Tibial artery (tissue), 4 donors: Measurements from ENCODE around the gene USP34.
A peak's percentile ranks its signal among the peaks of the same experiment; 100 is the strongest.
"Not testable (repeated sequence)": the region's sequence is repeated elsewhere in the genome, so short reads cannot be mapped to it uniquely, and the experiment has no call there.

Experiments used
- DNase-seq, 2 donors: peaks; one replicate each; pipeline ENCODE4 v3.0.0-alpha.2; 2019
- H3K27ac ChIP-seq, 2 donors: fragments of 200-600 bp; sonication (generic) in 1 of 2; 1 replicate in 1 of 2; 2 replicates in 1 of 2; pipeline ENCODE4 v1.5.1; 2018 to 2019; ENCODE audit warnings: mild to moderate bottlenecking in 1 of 2
- H3K27me3 ChIP-seq, 2 donors: fragments of 200-600 bp; sonication (generic) in 1 of 2; one replicate each; pipeline versions ENCODE4 v1.5.1 to v1.6.0; 2016 to 2019
- H3K36me3 ChIP-seq, 3 donors: fragments of 200-600 bp; sonication (generic) in 2 of 3; one replicate each; pipeline ENCODE4 v1.5.1; 2016 to 2019; ENCODE audit warnings: mild to moderate bottlenecking in 2 of 3
- H3K4me1 ChIP-seq, 4 donors: fragments of 200-600 bp; sonication (generic) in 2 of 4; 1 replicate in 3 of 4; 2 replicates in 1 of 4; pipeline ENCODE4 v1.5.1; 2016 to 2019
- H3K4me3 ChIP-seq, 2 donors: fragments of 200-600 bp; sonication (generic) in 1 of 2; 1 replicate in 1 of 2; 2 replicates in 1 of 2; pipeline ENCODE4 v1.5.1; 2018 to 2019; ENCODE audit warnings: mild to moderate bottlenecking in 2 of 2
- H3K9me3 ChIP-seq, 3 donors: fragments of 200-600 bp; sonication (generic) in 1 of 3; one replicate each; pipeline ENCODE4 v1.5.1; 2016 to 2019
- intact Hi-C: fragments of 100-400 bp; cut with DNase I; formaldehyde crosslinking; loops from one replicate; pipeline ENCODE4 v1.15.0; 2023; ENCODE audit warnings: low total_unique reads
- TF ChIP-seq, protein P1 (sequence below), 2 experiments: fragments of 200-600 bp in 1 of 2; fragments of 450-650 bp in 1 of 2; IDR thresholded peaks; one replicate each; pipeline ENCODE4 v1.5.1; 2017 to 2019; ENCODE audit warnings: antibody characterized with exemption in 2 of 2, mild to moderate bottlenecking in 1 of 2, moderate library complexity in 1 of 2

The USP34 gene

GRCh38 chr2:61151436-61151835, 319.5 kb downstream of the USP34 start:
- no peaks in the 10 kb centered on the region for H3K9me3 ChIP-seq
- H3K4me1 ChIP-seq: no peaks in the 10 kb centered on the region
- H3K27me3 ChIP-seq: no peaks in the 10 kb centered on the region
- DNase-seq: no peak
- intact Hi-C loops: no loop called here
- peaks cover 13 to 34% (median 29%) of the 10 kb centered on the region in 3 donors for H3K36me3 ChIP-seq
- no peak overlapping the region for H3K4me3 ChIP-seq
- H3K27ac ChIP-seq: no peak overlapping the region
- TF ChIP-seq, protein P1, sequence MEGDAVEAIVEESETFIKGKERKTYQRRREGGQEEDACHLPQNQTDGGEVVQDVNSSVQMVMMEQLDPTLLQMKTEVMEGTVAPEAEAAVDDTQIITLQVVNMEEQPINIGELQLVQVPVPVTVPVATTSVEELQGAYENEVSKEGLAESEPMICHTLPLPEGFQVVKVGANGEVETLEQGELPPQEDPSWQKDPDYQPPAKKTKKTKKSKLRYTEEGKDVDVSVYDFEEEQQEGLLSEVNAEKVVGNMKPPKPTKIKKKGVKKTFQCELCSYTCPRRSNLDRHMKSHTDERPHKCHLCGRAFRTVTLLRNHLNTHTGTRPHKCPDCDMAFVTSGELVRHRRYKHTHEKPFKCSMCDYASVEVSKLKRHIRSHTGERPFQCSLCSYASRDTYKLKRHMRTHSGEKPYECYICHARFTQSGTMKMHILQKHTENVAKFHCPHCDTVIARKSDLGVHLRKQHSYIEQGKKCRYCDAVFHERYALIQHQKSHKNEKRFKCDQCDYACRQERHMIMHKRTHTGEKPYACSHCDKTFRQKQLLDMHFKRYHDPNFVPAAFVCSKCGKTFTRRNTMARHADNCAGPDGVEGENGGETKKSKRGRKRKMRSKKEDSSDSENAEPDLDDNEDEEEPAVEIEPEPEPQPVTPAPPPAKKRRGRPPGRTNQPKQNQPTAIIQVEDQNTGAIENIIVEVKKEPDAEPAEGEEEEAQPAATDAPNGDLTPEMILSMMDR (IDR thresholded peaks at IDR 0.05): no peak

DNA sequence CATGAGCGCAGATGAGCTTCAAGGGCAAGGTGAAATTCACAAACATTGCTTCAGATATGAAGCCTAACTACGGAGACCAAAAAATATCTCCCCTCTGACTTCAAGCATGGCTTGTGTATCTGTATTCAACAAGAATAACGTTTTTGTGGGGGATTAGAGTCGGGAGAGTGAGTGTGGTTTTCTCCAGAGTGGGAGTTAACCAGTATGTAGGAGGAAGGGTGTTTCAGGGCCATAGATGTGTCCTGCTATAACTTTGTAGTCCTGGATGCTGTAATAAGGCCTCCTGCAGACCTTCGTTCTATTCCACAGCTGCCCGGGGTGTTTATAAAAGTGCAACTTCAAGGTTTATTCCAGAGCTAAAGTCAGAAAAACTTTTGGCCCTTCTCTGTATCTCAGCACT, 321.8 kb downstream of the USP34 start:
- intact Hi-C loops: no loop called here
- Histone ChIP-seq H3K9me3 (no peaks in the 10 kb centered on the region), H3K27me3 (no peaks in the 10 kb centered on the region), H3K4me1 (peaks cover 0 to 10% (median 3%) of the 10 kb centered on the region in 4 donors), H3K4me3 (no peak overlapping the region), H3K27ac (no peak overlapping the region), H3K36me3 (peaks cover 13 to 34% (median 29%) of the 10 kb centered on the region in 3 donors)
- no peak for DNase-seq
- TF ChIP-seq, protein P1 (IDR thresholded peaks at IDR 0.05): no peak

GRCh38 chr2:61148091-61148490, 322.8 kb downstream of the USP34 start:
- intact Hi-C loops, DNase-seq, H3K27me3 ChIP-seq, H3K9me3 ChIP-seq, H3K4me3 ChIP-seq, H3K27ac ChIP-seq, H3K4me1 ChIP-seq: not testable (repeated sequence)
- peaks cover 13 to 34% (median 29%) of the 10 kb centered on the region in 3 donors for H3K36me3 ChIP-seq

- no peak overlapping the region for H3K4me3 ChIP-seq
- H3K36me3 ChIP-seq: peaks cover 13 to 29% (median 25%) of the 10 kb centered on the region in 3 donors
- H3K27me3 ChIP-seq: no peaks in the 10 kb centered on the region
- TF ChIP-seq, protein P1 (IDR thresholded peaks at IDR 0.05): no peak
- DNase-seq: no peak
- no peaks in the 10 kb centered on the region for H3K9me3 ChIP-seq
- H3K27ac ChIP-seq: no peak overlapping the region
- intact Hi-C loops: no loop called here
- H3K4me1 ChIP-seq: peaks cover 0 to 10% (median 3%) of the 10 kb centered on the region in 4 donors
These were observed 324.9 kb downstream of the USP34 start for GRCh38 chr2:61145990-61146389.

GRCh38 chr2:61144697-61145268, 326.1 kb downstream of the USP34 start:
- intact Hi-C loops: no loop called here
- H3K4me3 ChIP-seq: peak overlapping the region; percentile 55 to 61
- peak; percentile 95 to 98 for DNase-seq
- H3K36me3 ChIP-seq: peaks cover 13 to 17% (median 14%) of the 10 kb centered on the region in 3 donors
- peak overlapping the region; percentile 71 to 73 for H3K27ac ChIP-seq
- no peaks in the 10 kb centered on the region for H3K9me3 ChIP-seq
- TF ChIP-seq, protein P1 (IDR thresholded peaks at IDR 0.05): peak in 1 of 2 experiments; percentile 15
- no peaks in the 10 kb centered on the region for H3K27me3 ChIP-seq
- peaks cover 0 to 10% (median 3%) of the 10 kb centered on the region in 4 donors for H3K4me1 ChIP-seq

GRCh38 chr2:61141151-61141550, 329.7 kb downstream of the USP34 start:
- intact Hi-C loops: no loop called here
- Histone ChIP-seq H3K9me3 (no peaks in the 10 kb centered on the region), H3K4me3 (no peak overlapping the region)

More at GRCh38 chr2:61141151-61141550, 329.7 kb downstream of the USP34 start:
- H3K36me3 ChIP-seq: no peaks in the 10 kb centered on the region
- H3K27ac ChIP-seq: no peak overlapping the region
- no peak for DNase-seq
- TF ChIP-seq, protein P1 (IDR thresholded peaks at IDR 0.05): no peak
- no peaks in the 10 kb centered on the region for H3K27me3 ChIP-seq
- H3K4me1 ChIP-seq: peaks cover 0 to 10% (median 3%) of the 10 kb centered on the region in 4 donors
